Prostate gland (tissue), 2 donors: ENCODE data around the gene PFDN6.

Experiments
- POLR2A ChIP-seq: fragments of 450-650 bp; IDR thresholded peaks from one replicate; pipeline ENCODE4 v1.6.1; 2016; ENCODE audit warnings: antibody characterized with exemption, mild to moderate bottlenecking
- TF ChIP-seq, protein P1 (sequence below), 4 experiments: fragments of 200-600 bp in 2 of 4; fragments of 450-650 bp in 2 of 4; sonication (generic) in 2 of 4; IDR thresholded peaks; 1 replicate in 3 of 4; 2 replicates in 1 of 4; pipeline ENCODE4 v1.5.1; 2016 to 2019; ENCODE audit warnings: antibody characterized with exemption in 4 of 4, mild to moderate bottlenecking in 2 of 4, moderate library complexity in 2 of 4

DNA sequence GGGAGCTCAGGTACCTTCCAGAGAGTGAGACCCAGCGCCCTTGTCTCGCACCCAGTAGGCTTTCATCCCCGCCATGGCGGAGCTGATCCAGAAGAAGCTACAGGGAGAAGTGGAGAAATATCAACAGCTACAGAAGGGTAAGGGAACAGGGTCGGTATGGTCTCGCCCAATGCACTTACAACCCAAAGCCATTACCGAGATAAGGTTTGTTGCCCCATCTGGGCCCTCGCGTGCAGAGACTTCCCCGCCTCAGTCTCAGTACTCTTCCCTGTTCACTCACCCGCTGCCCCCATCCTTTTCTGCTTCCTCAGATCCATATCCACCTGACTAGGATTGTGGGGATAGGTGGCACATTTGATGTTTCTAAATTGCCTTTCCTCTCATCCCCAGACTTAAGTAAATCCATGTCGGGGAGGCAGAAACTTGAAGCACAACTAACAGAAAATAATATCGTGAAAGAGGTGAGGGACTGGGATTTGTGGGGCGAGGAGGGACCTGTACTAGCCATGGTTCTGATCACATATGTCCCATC is 449 bp downstream of the PFDN6 start:
- TF ChIP-seq, protein P1, sequence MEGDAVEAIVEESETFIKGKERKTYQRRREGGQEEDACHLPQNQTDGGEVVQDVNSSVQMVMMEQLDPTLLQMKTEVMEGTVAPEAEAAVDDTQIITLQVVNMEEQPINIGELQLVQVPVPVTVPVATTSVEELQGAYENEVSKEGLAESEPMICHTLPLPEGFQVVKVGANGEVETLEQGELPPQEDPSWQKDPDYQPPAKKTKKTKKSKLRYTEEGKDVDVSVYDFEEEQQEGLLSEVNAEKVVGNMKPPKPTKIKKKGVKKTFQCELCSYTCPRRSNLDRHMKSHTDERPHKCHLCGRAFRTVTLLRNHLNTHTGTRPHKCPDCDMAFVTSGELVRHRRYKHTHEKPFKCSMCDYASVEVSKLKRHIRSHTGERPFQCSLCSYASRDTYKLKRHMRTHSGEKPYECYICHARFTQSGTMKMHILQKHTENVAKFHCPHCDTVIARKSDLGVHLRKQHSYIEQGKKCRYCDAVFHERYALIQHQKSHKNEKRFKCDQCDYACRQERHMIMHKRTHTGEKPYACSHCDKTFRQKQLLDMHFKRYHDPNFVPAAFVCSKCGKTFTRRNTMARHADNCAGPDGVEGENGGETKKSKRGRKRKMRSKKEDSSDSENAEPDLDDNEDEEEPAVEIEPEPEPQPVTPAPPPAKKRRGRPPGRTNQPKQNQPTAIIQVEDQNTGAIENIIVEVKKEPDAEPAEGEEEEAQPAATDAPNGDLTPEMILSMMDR (IDR thresholded peaks at IDR 0.05), result no peak
- TF ChIP-seq POLR2A, result no peak
